HFFc6 (cell line): Measurements from ENCODE around the gene YIPF3. TPM values are rescaled to one million over a fixed set of nuclear protein-coding genes. Genes with fewer than 3 reads are reported as not detected.
A peak's percentile ranks its signal among the peaks of the same experiment; 100 is the strongest.

ENCODE experiments used
- DNase-seq: peaks from one replicate; pipeline ENCODE4 v3.0.0-alpha.2; 2018
- H3K27ac Mint-ChIP-seq: 2 replicates; pipeline ENCODE4 v1.8.0; 2020; ENCODE audit warnings: mild to moderate bottlenecking, mixed read lengths
- H3K27me3 Mint-ChIP-seq: 2 replicates; pipeline ENCODE4 v1.8.0; 2021; ENCODE audit warnings: mild to moderate bottlenecking, moderate library complexity, mixed read lengths; ENCODE audit not compliant: insufficient read depth
- H3K36me3 Mint-ChIP-seq: 2 replicates; pipeline ENCODE4 v1.8.0; 2021; ENCODE audit warnings: low read depth, mixed read lengths
- H3K4me1 Mint-ChIP-seq: 2 replicates; pipeline ENCODE4 v1.8.0; 2020; ENCODE audit warnings: low read depth, mixed read lengths
- H3K4me3 Mint-ChIP-seq: 2 replicates; pipeline ENCODE4 v1.8.0; 2020; ENCODE audit warnings: mild to moderate bottlenecking, moderate library complexity, mixed read lengths
- H3K9me3 Mint-ChIP-seq: 2 replicates; pipeline ENCODE4 v1.8.0; 2020; ENCODE audit warnings: mild to moderate bottlenecking, mixed read lengths
- total RNA-seq, 6 experiments: library from RNA; stranded (reverse); fragmentation: NEBNext Ultra II Directional; extraction: Animal tissue kit (Norgen Biotek cat#: 25700); gene quantifications; 2 replicates in 1 of 6; 3 replicates in 5 of 6; pipeline ENCODE4 v1.2.3, GENCODE V29; 2021
- TF ChIP-seq, protein P1 (sequence below): fragments of 200-600 bp; sonication (generic); IDR thresholded peaks from 2 replicates; pipeline ENCODE4 v1.5.0; 2021; ENCODE audit warnings: antibody characterized with exemption, mild to moderate bottlenecking

The YIPF3 gene
- total RNA-seq, 6 experiments from 2014 or later: 147 to 176 (median 158) TPM

DNA sequence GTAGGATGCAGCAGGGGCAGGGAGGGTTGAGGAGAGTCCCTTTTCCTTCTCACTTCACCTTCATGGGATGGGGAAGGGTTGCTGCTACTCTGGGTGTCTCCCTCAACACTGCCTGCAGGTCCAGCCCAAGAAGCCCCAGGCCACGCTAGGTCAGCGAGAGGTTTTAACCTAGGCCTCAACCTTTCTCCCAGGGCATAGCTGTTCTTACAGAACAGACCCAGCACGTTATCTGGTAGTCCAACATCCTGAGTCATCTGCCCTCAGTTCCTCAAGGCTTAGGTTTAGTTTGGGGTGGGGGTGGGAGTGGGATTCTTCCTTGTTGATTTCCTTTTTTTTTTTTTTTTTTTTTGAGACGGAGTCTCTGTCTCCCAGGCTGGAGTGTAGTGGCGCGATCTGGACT is 22.4 kb downstream of the YIPF3 start:
- TF ChIP-seq, protein P1, sequence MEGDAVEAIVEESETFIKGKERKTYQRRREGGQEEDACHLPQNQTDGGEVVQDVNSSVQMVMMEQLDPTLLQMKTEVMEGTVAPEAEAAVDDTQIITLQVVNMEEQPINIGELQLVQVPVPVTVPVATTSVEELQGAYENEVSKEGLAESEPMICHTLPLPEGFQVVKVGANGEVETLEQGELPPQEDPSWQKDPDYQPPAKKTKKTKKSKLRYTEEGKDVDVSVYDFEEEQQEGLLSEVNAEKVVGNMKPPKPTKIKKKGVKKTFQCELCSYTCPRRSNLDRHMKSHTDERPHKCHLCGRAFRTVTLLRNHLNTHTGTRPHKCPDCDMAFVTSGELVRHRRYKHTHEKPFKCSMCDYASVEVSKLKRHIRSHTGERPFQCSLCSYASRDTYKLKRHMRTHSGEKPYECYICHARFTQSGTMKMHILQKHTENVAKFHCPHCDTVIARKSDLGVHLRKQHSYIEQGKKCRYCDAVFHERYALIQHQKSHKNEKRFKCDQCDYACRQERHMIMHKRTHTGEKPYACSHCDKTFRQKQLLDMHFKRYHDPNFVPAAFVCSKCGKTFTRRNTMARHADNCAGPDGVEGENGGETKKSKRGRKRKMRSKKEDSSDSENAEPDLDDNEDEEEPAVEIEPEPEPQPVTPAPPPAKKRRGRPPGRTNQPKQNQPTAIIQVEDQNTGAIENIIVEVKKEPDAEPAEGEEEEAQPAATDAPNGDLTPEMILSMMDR: no peak
- Mint-ChIP-seq H3K36me3 (peaks cover 10% of the 10 kb centered on the region; the same call in 1 of the 2 replicates), H3K4me3 (peak overlapping the region; percentile 44), H3K9me3 (no peaks in the 10 kb centered on the region), H3K27ac (peak overlapping the region; percentile 45; the same call in 1 of the 2 replicates), H3K27me3 (no peaks in the 10 kb centered on the region; the same call in none of the 2 replicates), H3K4me1 (peaks cover 60% of the 10 kb centered on the region)
- DNase-seq: no peak

GRCh38 chr6:43493833-43494232 is 22.9 kb downstream of the YIPF3 start:
- Mint-ChIP-seq H3K27ac (peak overlapping the region; percentile 45; the same call in 1 of the 2 replicates), H3K4me3 (peak overlapping the region; percentile 44), H3K9me3 (no peaks in the 10 kb centered on the region), H3K27me3 (no peaks in the 10 kb centered on the region; the same call in none of the 2 replicates), H3K4me1 (peaks cover 60% of the 10 kb centered on the region), H3K36me3 (peaks cover 9% of the 10 kb centered on the region; the same call in 1 of the 2 replicates)
- DNase-seq: no peak
- TF ChIP-seq, protein P1: no peak

- H3K4me3 Mint-ChIP-seq: peak overlapping the region; percentile 77
- peaks cover 60% of the 10 kb centered on the region for H3K4me1 Mint-ChIP-seq
- TF ChIP-seq, protein P1: no peak
- no peaks in the 10 kb centered on the region; the same call in 1 of the 2 replicates for H3K27me3 Mint-ChIP-seq
- H3K9me3 Mint-ChIP-seq: no peaks in the 10 kb centered on the region
- no peak for DNase-seq
- H3K27ac Mint-ChIP-seq: peak overlapping the region; percentile 77; the same call in 1 of the 2 replicates
- H3K36me3 Mint-ChIP-seq: peaks cover 9% of the 10 kb centered on the region; the same call in 1 of the 2 replicates
These were observed 23.5 kb downstream of the YIPF3 start for GRCh38 chr6:43493230-43493629.

- TF ChIP-seq, protein P1: no peak
- H3K27ac Mint-ChIP-seq: peak overlapping the region; percentile 77
- H3K4me1 Mint-ChIP-seq: peaks cover 60% of the 10 kb centered on the region
- H3K9me3 Mint-ChIP-seq: no peaks in the 10 kb centered on the region
- peaks cover 9% of the 10 kb centered on the region; the same call in 1 of the 2 replicates for H3K36me3 Mint-ChIP-seq
- no peak for DNase-seq
- H3K27me3 Mint-ChIP-seq: no peaks in the 10 kb centered on the region; the same call in 1 of the 2 replicates
- peak overlapping the region; percentile 77 for H3K4me3 Mint-ChIP-seq
These were observed 24.1 kb downstream of the YIPF3 start for GRCh38 chr6:43492673-43493072.

- peaks cover 9% of the 10 kb centered on the region; the same call in 1 of the 2 replicates for H3K36me3 Mint-ChIP-seq
- H3K9me3 Mint-ChIP-seq: no peaks in the 10 kb centered on the region
- H3K4me3 Mint-ChIP-seq: peak overlapping the region; percentile 77
- peaks cover 54% of the 10 kb centered on the region for H3K4me1 Mint-ChIP-seq
- TF ChIP-seq, protein P1: no peak
- H3K27ac Mint-ChIP-seq: peak overlapping the region; percentile 77
- DNase-seq: peak; percentile 74
- H3K27me3 Mint-ChIP-seq: no peaks in the 10 kb centered on the region; the same call in 1 of the 2 replicates
These were observed 24.7 kb downstream of the YIPF3 start for GRCh38 chr6:43491750-43492661.
